Ishikawa (cell line): ENCODE data around the gene CLPTM1L.

ENCODE experiments used
- CEBPB ChIP-seq: IDR thresholded peaks from 2 replicates; pipeline ENCODE4 v1.6.1; 2012
- CREB1 ChIP-seq: IDR thresholded peaks from 2 replicates; pipeline ENCODE4 v1.6.1; 2012; ENCODE audit warnings: low read depth
- EGR1 ChIP-seq: IDR thresholded peaks from 2 replicates; pipeline ENCODE4 v1.6.1; 2012
- EP300 ChIP-seq: IDR thresholded peaks from 2 replicates; pipeline ENCODE4 v1.6.1; 2012; ENCODE audit warnings: borderline replicate concordance
- FOXM1 ChIP-seq: IDR thresholded peaks from 2 replicates; pipeline ENCODE4 v1.6.1; 2012; ENCODE audit warnings: low read depth, borderline replicate concordance
- MAX ChIP-seq: IDR thresholded peaks from 2 replicates; pipeline ENCODE4 v1.6.1; 2012
- NFIC ChIP-seq: IDR thresholded peaks from 2 replicates; pipeline ENCODE4 v1.6.1; 2012
- RAD21 ChIP-seq: IDR thresholded peaks from 2 replicates; pipeline ENCODE4 v1.6.1; 2012; ENCODE audit warnings: low read depth
- TAF1 ChIP-seq: IDR thresholded peaks from 2 replicates; pipeline ENCODE4 v1.6.1; 2012; ENCODE audit warnings: low read depth, mild to moderate bottlenecking
- TCF12 ChIP-seq: IDR thresholded peaks from 2 replicates; pipeline ENCODE4 v1.6.1; 2012; ENCODE audit warnings: low read depth
- TEAD4 ChIP-seq: IDR thresholded peaks from 2 replicates; pipeline ENCODE4 v1.6.1; 2012
- YY1 ChIP-seq: IDR thresholded peaks from 2 replicates; pipeline ENCODE4 v1.6.1; 2012; ENCODE audit warnings: low read depth
- ZBTB7A ChIP-seq: IDR thresholded peaks from 2 replicates; pipeline ENCODE4 v1.6.1; 2012; ENCODE audit warnings: low read depth
- TF ChIP-seq, protein P1 (sequence below): IDR thresholded peaks from 2 replicates; pipeline ENCODE4 v1.6.1; 2012; ENCODE audit warnings: low read depth, mild to moderate bottlenecking
- TF ChIP-seq, protein P2 (sequence below): IDR thresholded peaks from 2 replicates; pipeline ENCODE4 v1.6.1; 2012

Gene CLPTM1L

GRCh38 chr5:1323803-1324173 lies 21.1 kb downstream of the CLPTM1L start:
- TF ChIP-seq YY1 = no peak
- no peak for TF ChIP-seq EP300
- TF ChIP-seq NFIC = no peak
- TF ChIP-seq TCF12 = no peak
- no peak for TF ChIP-seq RAD21
- no peak for TF ChIP-seq CREB1
- no peak for TF ChIP-seq ZBTB7A
- TF ChIP-seq CEBPB = no peak
- TF ChIP-seq, protein P1, sequence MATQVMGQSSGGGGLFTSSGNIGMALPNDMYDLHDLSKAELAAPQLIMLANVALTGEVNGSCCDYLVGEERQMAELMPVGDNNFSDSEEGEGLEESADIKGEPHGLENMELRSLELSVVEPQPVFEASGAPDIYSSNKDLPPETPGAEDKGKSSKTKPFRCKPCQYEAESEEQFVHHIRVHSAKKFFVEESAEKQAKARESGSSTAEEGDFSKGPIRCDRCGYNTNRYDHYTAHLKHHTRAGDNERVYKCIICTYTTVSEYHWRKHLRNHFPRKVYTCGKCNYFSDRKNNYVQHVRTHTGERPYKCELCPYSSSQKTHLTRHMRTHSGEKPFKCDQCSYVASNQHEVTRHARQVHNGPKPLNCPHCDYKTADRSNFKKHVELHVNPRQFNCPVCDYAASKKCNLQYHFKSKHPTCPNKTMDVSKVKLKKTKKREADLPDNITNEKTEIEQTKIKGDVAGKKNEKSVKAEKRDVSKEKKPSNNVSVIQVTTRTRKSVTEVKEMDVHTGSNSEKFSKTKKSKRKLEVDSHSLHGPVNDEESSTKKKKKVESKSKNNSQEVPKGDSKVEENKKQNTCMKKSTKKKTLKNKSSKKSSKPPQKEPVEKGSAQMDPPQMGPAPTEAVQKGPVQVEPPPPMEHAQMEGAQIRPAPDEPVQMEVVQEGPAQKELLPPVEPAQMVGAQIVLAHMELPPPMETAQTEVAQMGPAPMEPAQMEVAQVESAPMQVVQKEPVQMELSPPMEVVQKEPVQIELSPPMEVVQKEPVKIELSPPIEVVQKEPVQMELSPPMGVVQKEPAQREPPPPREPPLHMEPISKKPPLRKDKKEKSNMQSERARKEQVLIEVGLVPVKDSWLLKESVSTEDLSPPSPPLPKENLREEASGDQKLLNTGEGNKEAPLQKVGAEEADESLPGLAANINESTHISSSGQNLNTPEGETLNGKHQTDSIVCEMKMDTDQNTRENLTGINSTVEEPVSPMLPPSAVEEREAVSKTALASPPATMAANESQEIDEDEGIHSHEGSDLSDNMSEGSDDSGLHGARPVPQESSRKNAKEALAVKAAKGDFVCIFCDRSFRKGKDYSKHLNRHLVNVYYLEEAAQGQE = no peak
- no peak for TF ChIP-seq TAF1
- no peak for TF ChIP-seq FOXM1
- TF ChIP-seq, protein P2, sequence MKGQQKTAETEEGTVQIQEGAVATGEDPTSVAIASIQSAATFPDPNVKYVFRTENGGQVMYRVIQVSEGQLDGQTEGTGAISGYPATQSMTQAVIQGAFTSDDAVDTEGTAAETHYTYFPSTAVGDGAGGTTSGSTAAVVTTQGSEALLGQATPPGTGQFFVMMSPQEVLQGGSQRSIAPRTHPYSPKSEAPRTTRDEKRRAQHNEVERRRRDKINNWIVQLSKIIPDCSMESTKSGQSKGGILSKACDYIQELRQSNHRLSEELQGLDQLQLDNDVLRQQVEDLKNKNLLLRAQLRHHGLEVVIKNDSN = no peak
- TF ChIP-seq EGR1 = no peak
- TF ChIP-seq TEAD4 = no peak
- TF ChIP-seq MAX = no peak

DNA sequence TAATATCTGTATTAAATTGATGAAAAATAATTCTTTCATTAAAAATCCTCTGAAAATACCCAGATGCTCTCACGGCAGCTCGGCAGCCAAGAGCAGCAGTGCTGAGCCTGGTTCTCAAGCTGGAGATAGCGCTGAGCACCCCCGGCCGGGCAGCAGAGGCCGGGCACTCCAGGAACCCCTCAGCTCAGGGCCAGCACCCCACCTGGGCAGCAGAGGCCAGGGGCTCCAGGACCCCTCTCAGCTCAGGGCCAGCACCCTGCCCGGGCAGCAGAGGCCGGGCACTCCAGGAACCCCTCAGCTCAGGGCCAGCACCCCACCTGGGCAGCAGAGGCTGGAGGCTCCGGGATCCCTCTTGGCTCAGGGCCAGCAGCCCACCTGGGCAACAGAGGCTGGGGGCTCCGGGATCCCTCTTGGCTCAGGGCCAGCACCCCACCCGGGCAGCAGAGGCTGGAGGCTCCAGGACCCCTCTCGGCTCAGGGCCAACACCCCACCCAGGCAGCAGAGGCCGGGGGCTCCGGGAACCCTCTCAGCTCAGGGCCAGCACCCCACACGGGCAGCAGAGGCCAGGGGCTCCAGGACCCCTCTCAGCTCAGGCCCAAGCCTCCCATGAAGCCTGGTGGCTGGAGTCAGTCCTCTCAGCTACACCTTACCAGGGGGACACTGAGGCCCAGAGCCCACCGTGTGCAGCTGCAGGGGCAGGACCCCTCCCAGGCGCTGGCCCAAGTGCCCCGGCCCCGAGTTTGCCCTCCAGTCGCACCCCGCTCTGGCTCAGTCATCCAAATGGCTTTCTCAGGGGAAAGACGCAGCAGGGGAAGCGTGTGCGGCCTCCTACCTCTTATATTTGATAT lies 21.7 kb downstream of the CLPTM1L start:
- no peak for TF ChIP-seq FOXM1
- TF ChIP-seq NFIC = 0 out of 2 replicates have a peak, but pooled peaks have one; percentile 37

- TF ChIP-seq YY1 = no peak
- no peak for TF ChIP-seq EGR1
- TF ChIP-seq FOXM1 = no peak
- no peak for TF ChIP-seq TEAD4
- TF ChIP-seq, protein P2 = no peak
- TF ChIP-seq TAF1 = no peak
- no peak for TF ChIP-seq EP300
- no peak for TF ChIP-seq TCF12
- no peak for TF ChIP-seq CREB1
- no peak for TF ChIP-seq CEBPB
- no peak for TF ChIP-seq ZBTB7A
- TF ChIP-seq, protein P1 = no peak
- TF ChIP-seq MAX = no peak
Measured at GRCh38 chr5:1322036-1322900, 22.6 kb downstream of the CLPTM1L start.

GRCh38 chr5:1321576-1321975 lies 23.3 kb downstream of the CLPTM1L start:
- no peak for TF ChIP-seq CREB1
- TF ChIP-seq EGR1 = no peak
- TF ChIP-seq TAF1 = no peak
- no peak for TF ChIP-seq ZBTB7A
- no peak for TF ChIP-seq NFIC
- TF ChIP-seq, protein P2 = no peak
- no peak for TF ChIP-seq RAD21
- TF ChIP-seq MAX = no peak
- TF ChIP-seq EP300 = no peak
- TF ChIP-seq CEBPB = no peak
- no peak for TF ChIP-seq TEAD4
- no peak for TF ChIP-seq TCF12
- no peak for TF ChIP-seq FOXM1
- TF ChIP-seq YY1 = no peak
- TF ChIP-seq, protein P1 = no peak
